HepG2 (cell line): ENCODE results near the gene CCDC192. TPM values are rescaled to one million over a fixed set of nuclear protein-coding genes. Genes with fewer than 3 reads are reported as not detected.

Experiments
- ATAC-seq: fragments of 200-7000 bp; cut with Tn5 transposase; 3 replicates; pipeline ENCODE4 v1.9.1; 2020; ENCODE audit warnings: mild to moderate bottlenecking, moderate library complexity
- BruUV-seq: library from RNA; stranded (reverse); fragments of 400-500 nt; replicated peaks from 2 replicates; lab custom pipeline; 2021; lab: Mats Ljungman, UMichigan
- CTCF ChIA-PET: fragments of 300-600 bp; formaldehyde crosslinking; extraction: SDS; loops from one replicate; lab custom pipeline; 2021; ENCODE audit warnings: low total read pairs, inconsistent platforms, low intra/inter-chr PET ratio; lab: Yijun Ruan, JAX
- POLR2A ChIA-PET: fragments of 350-600 bp; sonication (Branson Sonifier 250); formaldehyde crosslinking; loops from one replicate; lab custom pipeline; 2020; ENCODE audit warnings: antibody characterized with exemption, inconsistent platforms; lab: Yijun Ruan, JAX
- DNase-seq: peaks from one replicate; pipeline ENCODE4 v3.0.0-alpha.2; 2015; ENCODE audit warnings: low spot score
- FAIRE-seq: peaks from 3 replicates; lab custom pipeline; 2011; peaks lifted over from hg19 to GRCh38; lab: Jason Lieb, UNC
- H2AFZ ChIP-seq: one replicate; pipeline ENCODE4 v1.6.1; 2011; ENCODE audit warnings: low read length, inconsistent platforms
- H3K27ac ChIP-seq: fragments of 300-600 bp; 3 replicates; pipeline ENCODE4 v1.8.0; 2011; ENCODE audit warnings: mixed run types, mild to moderate bottlenecking, mixed read lengths, low read length, inconsistent platforms; ENCODE audit not compliant: insufficient read depth; ENCODE audit errors: extremely low read length
- H3K27me3 ChIP-seq, 2 experiments: fragments of 200-600 bp in 1 of 2; 2 replicates in 1 of 2; 3 replicates in 1 of 2; pipeline versions ENCODE4 v1.6.0 to v1.8.0; 2011; ENCODE audit warnings: low read length in 2 of 2, mild to moderate bottlenecking in 2 of 2, moderate library complexity in 2 of 2, inconsistent platforms in 1 of 2; ENCODE audit not compliant: insufficient read depth in 2 of 2, control insufficient read depth in 1 of 2
- H3K36me3 ChIP-seq, 2 experiments: fragments of 200-600 bp in 1 of 2; replicated peaks in 1 of 2; 2 replicates in 1 of 2; 3 replicates in 1 of 2; pipeline versions ENCODE4 v1.5.1 to v1.8.0; 2011; ENCODE audit warnings: low read length in 2 of 2, inconsistent platforms in 1 of 2; ENCODE audit not compliant: insufficient read depth in 2 of 2, control insufficient read depth in 1 of 2
- H3K4me1 ChIP-seq: 2 replicates; pipeline ENCODE4 v1.5.1; 2012; ENCODE audit warnings: low read length, inconsistent platforms; ENCODE audit not compliant: insufficient read depth
- H3K4me2 ChIP-seq: 2 replicates; pipeline ENCODE4 v1.6.0; 2011; ENCODE audit warnings: low read depth, low read length, inconsistent platforms
- H3K4me3 ChIP-seq, 3 experiments: fragments of 200-600 bp in 1 of 3; sonication (generic), shearing (Covaris generic) in 1 of 3; replicated peaks in 1 of 3; 2 replicates each; pipeline ENCODE4 v1.5.1; 2011 to 2016; ENCODE audit warnings: low read length in 3 of 3, inconsistent platforms in 2 of 3, low read depth in 2 of 3, mild to moderate bottlenecking in 2 of 3, control low read depth in 1 of 3, mixed read lengths in 1 of 3; ENCODE audit not compliant: insufficient read depth in 1 of 3
- H3K79me2 ChIP-seq: one replicate; pipeline ENCODE4 v1.6.1; 2011; ENCODE audit warnings: low read length, inconsistent platforms; ENCODE audit not compliant: insufficient read depth
- H3K9ac ChIP-seq: 2 replicates; pipeline ENCODE4 v1.6.0; 2011; ENCODE audit warnings: mild to moderate bottlenecking, low read depth, low read length, inconsistent platforms; ENCODE audit not compliant: insufficient read depth
- H3K9me3 ChIP-seq: 2 replicates; pipeline ENCODE4 v1.5.1; 2012; ENCODE audit warnings: mild to moderate bottlenecking, low read length
- H4K20me1 ChIP-seq: 2 replicates; pipeline ENCODE4 v1.6.0; 2011; ENCODE audit warnings: inconsistent platforms, mild to moderate bottlenecking, low read length, moderate library complexity; ENCODE audit not compliant: insufficient read depth
- AKNA ChIP-seq: sonication (generic); formaldehyde crosslinking; IDR thresholded peaks from 2 replicates; pipeline ENCODE4 v1.4.0; 2020; ENCODE audit warnings: missing genetic modification reagents, borderline replicate concordance
- BCLAF1 ChIP-seq: fragments of 450-650 bp; IDR thresholded peaks from 2 replicates; pipeline ENCODE4 v1.6.1; 2017; ENCODE audit warnings: mild to moderate bottlenecking
- EHMT2 ChIP-seq: fragments of 200-600 bp; sonication (generic); IDR thresholded peaks from 2 replicates; pipeline ENCODE4 v1.7.0; 2017; ENCODE audit warnings: antibody characterized with exemption, low read depth, low read length, borderline replicate concordance
- KDM6A ChIP-seq: IDR thresholded peaks from 2 replicates; pipeline ENCODE4 v1.6.1; 2016; ENCODE audit warnings: low read depth
- MNT ChIP-seq: fragments of 450-650 bp; IDR thresholded peaks from 2 replicates; pipeline ENCODE4 v1.6.1; 2016
- RBM39 ChIP-seq: fragments of 200-400 bp; formaldehyde crosslinking; IDR thresholded peaks from one replicate; pipeline ENCODE4 v1.6.1; 2018; ENCODE audit warnings: antibody characterized with exemption, mild to moderate bottlenecking, low read depth, low read length; ENCODE audit not compliant: poor library complexity, severe bottlenecking
- RXRA ChIP-seq: sonication (generic); formaldehyde crosslinking; IDR thresholded peaks from 2 replicates; pipeline ENCODE4 v1.5.1; 2020; ENCODE audit warnings: missing genetic modification reagents
- ZNF256 ChIP-seq: sonication (generic); formaldehyde crosslinking; conservative IDR thresholded peaks from 2 replicates; pipeline ENCODE4 v1.4.0; 2020; ENCODE audit warnings: missing genetic modification reagents
- in situ Hi-C: cut with HindIII; loops from 2 replicates; pipeline ENCODE4 v1.10.0; 2017; ENCODE audit warnings: low pct_unique_long_range_greater_than_20kb; ENCODE audit not compliant: extremely low pct_ligation_motif_present
- intact Hi-C: fragments of 100-400 bp; cut with micrococcal nuclease; formaldehyde crosslinking; loops from one replicate; pipeline ENCODE4 v1.10.0; 2022; ENCODE audit not compliant: unreplicated experiment
- polyA plus RNA-seq, 8 experiments: library from polyadenylated mRNA; depleted of rRNA in 3 of 8; stranded (reverse) in 7 of 8; unstranded in 1 of 8; fragments of >200 nt; fragmentation: Illumina TruSeq in 4 of 8; extraction: Trizol in 4 of 8; gene quantifications; 2 replicates each; pipeline versions ENCODE4 v1.2.1 to v1.2.3, GENCODE V29; 2011 to 2016; ENCODE audit warnings: low read depth in 4 of 8, missing spikeins in 1 of 8, mixed read lengths in 1 of 8; ENCODE audit not compliant: insufficient read depth in 1 of 8
- total RNA-seq, 5 experiments: library from RNA; depleted of rRNA; stranded (reverse); fragments of >200 nt; fragmentation: Illumina TruSeq; extraction: Trizol; gene quantifications; 2 replicates each; pipeline ENCODE4 v1.2.3, GENCODE V29; 2016; ENCODE audit warnings: low read depth in 1 of 5

The CCDC192 gene
- total and polyA plus RNA-seq, 2 of the 13 experiments (the other 11 are each of a cell fraction or from before 2014, with no cell fraction given): not detected

- H2AFZ ChIP-seq: no peak overlapping the region
- BruUV-seq: no TSS peak
- no peaks in the 10 kb centered on the region for H4K20me1 ChIP-seq
- no peaks in the 10 kb centered on the region for H3K9me3 ChIP-seq
- no peak for ATAC-seq
- H3K4me2 ChIP-seq: no peak overlapping the region
- H3K4me3 ChIP-seq: no peak overlapping the region
- FAIRE-seq: no peak
- no peak for TF ChIP-seq KDM6A (CRISPR knock-in tag)
- TF ChIP-seq AKNA (CRISPR knock-in tag): no peak
- ChIA-PET POLR2A (no interaction called here), CTCF (no interaction called here)
- no peak overlapping the region for H3K27ac ChIP-seq
- H3K27me3 ChIP-seq: no peaks in the 10 kb centered on the region
- peaks cover 13% of the 10 kb centered on the region; the same call in 1 of the 2 replicates for H3K4me1 ChIP-seq
- H3K79me2 ChIP-seq: no peaks in the 10 kb centered on the region
- intact Hi-C loops: loop anchor here (5.0 kb wide), 1 partner anchor 67 kb away; no protein-coding TSS in a partner anchor
- in situ Hi-C loops: no loop called here
- H3K9ac ChIP-seq: no peak overlapping the region
- DNase-seq: no peak
- no peaks in the 10 kb centered on the region for H3K36me3 ChIP-seq
These were observed 276.3 kb downstream of the CCDC192 start for GRCh38 chr5:127979475-127979874.

GRCh38 chr5:127980843-127981242 lies 277.7 kb downstream of the CCDC192 start:
- ChIA-PET CTCF (no interaction called here), POLR2A (no interaction called here)
- Histone ChIP-seq H3K27me3 (no peaks in the 10 kb centered on the region), H3K27ac (no peak overlapping the region), H3K4me1 (peaks cover 13% of the 10 kb centered on the region; the same call in 1 of the 2 replicates), H3K36me3 (no peaks in the 10 kb centered on the region), H3K9ac (no peak overlapping the region), H3K4me2 (no peak overlapping the region), H2AFZ (no peak overlapping the region), H3K79me2 (no peaks in the 10 kb centered on the region), H4K20me1 (no peaks in the 10 kb centered on the region), H3K9me3 (no peaks in the 10 kb centered on the region), H3K4me3 (no peak overlapping the region)
- in situ Hi-C loops: no loop called here
- no peak for DNase-seq
- no peak for FAIRE-seq
- intact Hi-C loops: no loop called here
- no TSS peak for BruUV-seq
- no peak for ATAC-seq
- no peak for TF ChIP-seq BCLAF1
- TF ChIP-seq RXRA (CRISPR knock-in tag): no peak
- no peak for TF ChIP-seq MNT
- TF ChIP-seq RBM39: no peak
- no peak for TF ChIP-seq EHMT2
- no peak for TF ChIP-seq ZNF256 (CRISPR knock-in tag)
